Heart right ventricle (tissue), 16 donors: ENCODE data around the gene CSMD2. TPM values are rescaled to one million over a fixed set of nuclear protein-coding genes. Genes with fewer than 3 reads are reported as not detected.

Source experiments
- ATAC-seq, 8 donors: fragments of 200-7000 bp; cut with Tn5 transposase; one replicate each; pipeline ENCODE4 v1.9.1; 2020; ENCODE audit warnings: mild to moderate bottlenecking in 8 of 8, moderate library complexity in 8 of 8, moderate number of reproducible peaks in 1 of 8
- DNase-seq, 2 donors: peaks; one replicate each; pipeline ENCODE4 v3.0.0-alpha.2; 2020
- H3K27ac ChIP-seq, 10 donors: fragments of 200-600 bp; sonication (generic) in 2 of 10; one replicate each; pipeline versions ENCODE4 v1.5.0 to v1.8.0; 2020 to 2022; ENCODE audit warnings: mild to moderate bottlenecking in 3 of 10
- H3K27me3 ChIP-seq, 7 donors: fragments of 200-600 bp; one replicate each; pipeline ENCODE4 v1.8.0; 2021 to 2022; ENCODE audit warnings: mild to moderate bottlenecking in 2 of 7
- H3K36me3 ChIP-seq, 9 donors: fragments of 200-600 bp; sonication (generic) in 1 of 9; one replicate each; pipeline versions ENCODE4 v1.5.0 to v1.8.0; 2020 to 2022; ENCODE audit warnings: mild to moderate bottlenecking in 2 of 9
- H3K4me1 ChIP-seq, 9 donors: fragments of 200-600 bp; sonication (generic) in 1 of 9; one replicate each; pipeline versions ENCODE4 v1.5.0 to v1.8.0; 2020 to 2022; ENCODE audit warnings: mild to moderate bottlenecking in 4 of 9
- H3K4me3 ChIP-seq, 10 donors: fragments of 200-600 bp; sonication (generic) in 2 of 10; one replicate each; pipeline versions ENCODE4 v1.5.0 to v1.8.0; 2020 to 2022; ENCODE audit warnings: mild to moderate bottlenecking in 7 of 10, moderate library complexity in 2 of 10
- H3K9me3 ChIP-seq, 11 donors: fragments of 200-600 bp in 10 of 11; sonication (generic) in 2 of 11; one replicate each; pipeline versions ENCODE4 v1.5.0 to v1.8.0; 2013 to 2022; ENCODE audit warnings: mild to moderate bottlenecking in 2 of 11, control low read depth in 1 of 11, moderate library complexity in 1 of 11
- CTCF ChIP-seq, 9 donors: fragments of 200-600 bp; sonication (generic) in 2 of 9; IDR thresholded peaks; one replicate each; pipeline versions ENCODE4 v1.5.0 to v1.8.0; 2021 to 2022; ENCODE audit warnings: antibody characterized with exemption in 9 of 9, mild to moderate bottlenecking in 5 of 9, moderate library complexity in 1 of 9
- WGBS, 2 donors: extraction: QIAGEN DNeasy Blood & Tissue Kit; methylation state at CpG; one replicate each; pipeline ENCODE4 v1.1.7; 2013; ENCODE audit warnings: inconsistent platforms in 1 of 2; 5-methylcytosine and 5-hydroxymethylcytosine counted together
- intact Hi-C, 10 donors: fragments of 100-400 bp; cut with DNase I; formaldehyde crosslinking; loops; one replicate each; pipeline versions ENCODE4 v1.11.1 to v1.14.2; 2022
- polyA plus RNA-seq, 2 donors: library from polyadenylated mRNA; stranded (reverse); fragments of 200-250 nt; gene quantifications; one replicate each; pipeline ENCODE4 v1.2.3, GENCODE V29; 2013
- total RNA-seq, 10 donors: library from RNA; stranded (reverse); fragmentation: NEBNext Ultra II Directional in 3 of 10; extraction: Animal tissue kit (Norgen Biotek cat#: 25700) in 3 of 10; gene quantifications; one replicate each; pipeline versions ENCODE4 v1.2.1 to v1.2.4, GENCODE V29; 2021 to 2023
- donor health status: Arrhythmogenic right ventricular cardiomyopathy.
- donor health status: ischemic (EF 13 %, LVEDD 7.1; RV severe dilation, severe dysfunction).
- donor health status: healthy with polysubstance abuse.
- donor health status: DM: no; HTN: yes; CAD: no.
- donor health status: DM: no; HTN: no; CAD: no.
- donor health status: ischemic (EF 25% LVEDD 6.9; RV normal size, moderate dysfunction).
- donor health status: ischemic (EF 25% LVEDD 5.7; RV mildly dilated, moderate dysfunction).
- donor health status: healthy.
- donor health status: DM: yes; HTN: yes; CAD: no.
- donor health status: Ischemic cardiomyopathy.
- donor health status: ischemic (EF 35%, LVEDD 5.7; RV mildly dilated, moderate dysfunction).
- donor health status: nonischemic (EF 11% LVEDD 7.7; RV severe dilation, severe dysfunction).
- donor health status: DM: yes; HTN: yes; CAD: no.
- donor health status: PGD.
- donor health status: ischemic (EF 29% LVEDD 5.4; RV normal size, mild dysfunction).
- donor health status: nonischemic (EF 23%, LVEDD 6.1; RV moderate dilation, normal function).

Gene CSMD2
- total and polyA plus RNA-seq, 12 donors: 0.04 to 0.97 (median 0.14) TPM; not detected in 1

DNA sequence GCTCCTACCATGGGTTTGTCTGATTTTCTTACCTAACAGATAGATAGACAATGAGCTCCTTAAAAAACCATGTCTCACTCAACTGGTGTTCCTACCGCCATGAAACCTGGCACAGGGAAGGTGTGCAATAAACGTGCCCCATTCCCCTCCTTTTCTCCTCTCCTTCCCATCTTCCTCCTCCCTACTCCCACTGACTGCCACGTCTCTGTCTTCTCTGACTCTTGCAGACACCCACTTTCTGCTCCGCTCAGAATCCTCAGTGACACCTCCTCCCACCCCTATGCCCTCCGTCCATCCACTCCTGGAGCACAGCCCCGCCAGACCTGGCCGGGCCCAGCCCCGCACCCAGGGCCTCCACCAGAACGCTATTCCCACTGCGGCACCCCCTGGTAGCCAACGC lies 248.2 kb downstream of the CSMD2 start:
- no peak for ATAC-seq
- WGBS, 2 donors: 84 to 85% methylated on average over 11 of the region's 11 CpGs
- Histone ChIP-seq H3K4me1 (no peaks in the 10 kb centered on the region), H3K27ac (no peak overlapping the region), H3K27me3 (peaks cover 0 to 15% (median 0%) of the 10 kb centered on the region in 7 donors), H3K4me3 (no peak overlapping the region), H3K36me3 (no peaks in the 10 kb centered on the region), H3K9me3 (no peaks in the 10 kb centered on the region)
- TF ChIP-seq CTCF (IDR thresholded peaks at IDR 0.05): no peak
- intact Hi-C loops: no loop called here
- no peak for DNase-seq

- 38 to 44% methylated on average over 2 of the region's 2 CpGs for WGBS, 2 donors
- no peak overlapping the region for H3K27ac ChIP-seq
- intact Hi-C loops: no loop called here
- no peaks in the 10 kb centered on the region for H3K36me3 ChIP-seq
- H3K9me3 ChIP-seq: no peaks in the 10 kb centered on the region
- no peak for TF ChIP-seq CTCF (IDR thresholded peaks at IDR 0.05)
- DNase-seq (no peak), ATAC-seq (no peak)
- H3K27me3 ChIP-seq: peaks cover 0 to 21% (median 0%) of the 10 kb centered on the region in 7 donors
- no peaks in the 10 kb centered on the region for H3K4me1 ChIP-seq
- H3K4me3 ChIP-seq: no peak overlapping the region
Measured at GRCh38 chr1:33914531-33914930, 250.5 kb downstream of the CSMD2 start.

DNA sequence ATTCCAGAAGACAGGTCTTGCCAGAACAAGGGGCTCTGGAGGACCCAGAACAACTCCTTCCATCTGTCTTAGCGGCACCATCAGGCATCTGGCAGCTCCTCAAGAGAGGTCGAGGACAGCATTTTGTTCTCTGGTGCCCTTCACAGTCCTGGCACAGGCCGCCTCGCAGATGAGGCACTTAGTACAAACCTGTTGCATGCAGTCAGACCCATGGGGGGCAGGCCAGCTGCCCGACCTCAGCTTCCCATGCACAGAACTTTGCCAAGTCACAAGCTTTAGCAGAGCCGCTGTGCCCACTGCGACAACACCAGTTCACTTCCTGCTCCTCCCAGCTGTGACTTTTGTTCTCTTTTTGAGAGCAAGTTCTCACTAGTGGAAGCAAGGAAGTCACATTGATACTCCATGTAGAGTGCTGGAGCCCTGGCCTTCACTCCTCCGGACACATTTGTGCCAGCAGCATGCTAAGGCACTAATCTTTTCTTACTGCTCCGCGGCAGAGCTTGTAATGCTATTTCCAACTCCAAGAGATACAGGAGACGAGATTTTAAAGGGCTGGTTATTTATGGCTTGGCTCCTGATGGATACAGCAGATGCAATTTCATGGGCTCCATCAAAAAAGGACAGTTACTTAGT lies 256.6 kb downstream of the CSMD2 start:
- DNase-seq: peak in 1 of 2 donors; percentile 35
- intact Hi-C loops: no loop called here

GRCh38 chr1:33906156-33906555 lies 258.9 kb downstream of the CSMD2 start:
- DNase-seq: no peak
- Histone ChIP-seq H3K4me3 (no peak overlapping the region), H3K27ac (no peak overlapping the region), H3K9me3 (no peaks in the 10 kb centered on the region), H3K27me3 (peaks cover 0 to under 1% (median 0%) of the 10 kb centered on the region in 7 donors), H3K4me1 (peaks cover 0 to 28% (median 6%) of the 10 kb centered on the region in 9 donors), H3K36me3 (no peaks in the 10 kb centered on the region)
- 61 to 70% methylated on average over 1 of the region's 1 CpG for WGBS, 2 donors
- intact Hi-C loops: no loop called here
- TF ChIP-seq CTCF (IDR thresholded peaks at IDR 0.05): no peak
- no peak for ATAC-seq

More for the DNA sequence above, 256.6 kb downstream of the CSMD2 start:
- H3K27ac ChIP-seq: peak overlapping the region in 5 of 10 donors; percentile 17 to 73 (median 54)
- 62 to 76% methylated on average over 11 of the region's 11 CpGs for WGBS, 2 donors
- H3K27me3 ChIP-seq: peaks cover 0 to 18% (median 0%) of the 10 kb centered on the region in 7 donors
- ATAC-seq: peak; percentile 58 to 88 (median 78)
- no peak overlapping the region for H3K4me3 ChIP-seq
- TF ChIP-seq CTCF (IDR thresholded peaks at IDR 0.05): peak in 1 of 9 donors; percentile 5
- H3K4me1 ChIP-seq: peaks cover 0 to 15% (median 0%) of the 10 kb centered on the region in 9 donors
- H3K36me3 ChIP-seq: no peaks in the 10 kb centered on the region
- no peaks in the 10 kb centered on the region for H3K9me3 ChIP-seq
